Stimulated activated naive B cell treated with anti-CD40 and anti-IgM and Interleukin-4, amounts not matched to agents 10 μg/mL and 1 μg/mL and 100 μg/mL, for 72 hours (primary cell): ENCODE data around the gene CIT.
"Not testable (repeated sequence)": the region's sequence is repeated elsewhere in the genome, so short reads cannot be mapped to it uniquely, and the experiment has no call there.

Source experiments
- ATAC-seq, 2 donors: fragments of 150-1000 bp; cut with Tn5 transposase; replicated peaks; 2 replicates each; pipeline ENCODE4 v1.10.0; 2021; ENCODE audit warnings: moderate library complexity in 1 of 2
- DNase-seq: peaks from one replicate; pipeline ENCODE4 v3.0.0; 2021
- H3K27ac Mint-ChIP-seq: one replicate; pipeline ENCODE4 v1.8.0; 2022; ENCODE audit warnings: mild to moderate bottlenecking, mixed read lengths
- H3K27me3 Mint-ChIP-seq, 2 donors: one replicate each; pipeline ENCODE4 v1.8.0; 2022; ENCODE audit warnings: mixed read lengths in 2 of 2
- H3K36me3 Mint-ChIP-seq, 2 donors: one replicate each; pipeline ENCODE4 v1.8.0; 2022; ENCODE audit warnings: mixed read lengths in 2 of 2, mild to moderate bottlenecking in 1 of 2
- H3K4me1 Mint-ChIP-seq, 2 donors: one replicate each; pipeline ENCODE4 v1.8.0; 2022; ENCODE audit warnings: mixed read lengths in 2 of 2, mild to moderate bottlenecking in 1 of 2
- H3K4me3 Mint-ChIP-seq, 2 donors: one replicate each; pipeline ENCODE4 v1.8.0; 2022; ENCODE audit warnings: mild to moderate bottlenecking in 2 of 2, mixed read lengths in 2 of 2, moderate library complexity in 1 of 2
- H3K9me3 Mint-ChIP-seq, 2 donors: one replicate each; pipeline ENCODE4 v1.8.0; 2022; ENCODE audit warnings: mixed read lengths in 2 of 2, mild to moderate bottlenecking in 1 of 2

Gene CIT

GRCh38 chr12:119885549-119885948 is 8.4 kb upstream of the CIT start:
- ATAC-seq, result no peak
- H3K27me3 Mint-ChIP-seq, result peaks cover 29 to 31% of the 10 kb centered on the region in 2 donors
- no peaks in the 10 kb centered on the region for H3K36me3 Mint-ChIP-seq
- H3K27ac Mint-ChIP-seq, result no peak overlapping the region
- no peaks in the 10 kb centered on the region for H3K9me3 Mint-ChIP-seq
- DNase-seq, result no peak
- peaks cover 0 to 2% of the 10 kb centered on the region in 2 donors for H3K4me1 Mint-ChIP-seq
- no peak overlapping the region for H3K4me3 Mint-ChIP-seq

- not testable (repeated sequence) for H3K36me3 Mint-ChIP-seq, H3K9me3 Mint-ChIP-seq, H3K4me3 Mint-ChIP-seq, H3K27ac Mint-ChIP-seq, H3K4me1 Mint-ChIP-seq, DNase-seq, ATAC-seq
- H3K27me3 Mint-ChIP-seq, result peaks cover 29 to 31% of the 10 kb centered on the region in 2 donors
Observed at GRCh38 chr12:119883791-119884190, 6.7 kb upstream of the CIT start.

- no peak for DNase-seq
- Mint-ChIP-seq H3K4me1 (peaks cover 0 to 2% of the 10 kb centered on the region in 2 donors), H3K27ac (no peak overlapping the region), H3K4me3 (no peak overlapping the region), H3K27me3 (peaks cover 25 to 31% of the 10 kb centered on the region in 2 donors), H3K9me3 (no peaks in the 10 kb centered on the region), H3K36me3 (no peaks in the 10 kb centered on the region)
- no peak for ATAC-seq
Observed at GRCh38 chr12:119883237-119883636, 6.1 kb upstream of the CIT start.

GRCh38 chr12:119877639-119877948 is 474 bp upstream of the CIT start:
- H3K36me3 Mint-ChIP-seq, result no peaks in the 10 kb centered on the region
- peaks cover 11 to 15% of the 10 kb centered on the region in 2 donors for H3K4me1 Mint-ChIP-seq
- H3K27ac Mint-ChIP-seq, result no peak overlapping the region
- H3K4me3 Mint-ChIP-seq, result peak overlapping the region; percentile 90 to 94
- peak; percentile 66 to 73 for ATAC-seq
- DNase-seq, result no peak
- H3K9me3 Mint-ChIP-seq, result no peaks in the 10 kb centered on the region
- H3K27me3 Mint-ChIP-seq, result peaks cover 0 to 6% of the 10 kb centered on the region in 2 donors

GRCh38 chr12:119870457-119870856 is 6.7 kb downstream of the CIT start:
- H3K9me3 Mint-ChIP-seq, result no peaks in the 10 kb centered on the region
- H3K36me3 Mint-ChIP-seq, result peaks cover 0 to 1% of the 10 kb centered on the region in 2 donors

GRCh38 chr12:119869720-119870119 is 7.4 kb downstream of the CIT start:
- DNase-seq (no peak), ATAC-seq (no peak)
- Mint-ChIP-seq H3K4me3 (no peak overlapping the region), H3K9me3 (no peaks in the 10 kb centered on the region), H3K36me3 (peaks cover 0 to 1% of the 10 kb centered on the region in 2 donors), H3K4me1 (no peaks in the 10 kb centered on the region), H3K27me3 (no peaks in the 10 kb centered on the region), H3K27ac (no peak overlapping the region)

More at GRCh38 chr12:119870457-119870856, 6.7 kb downstream of the CIT start:
- no peak overlapping the region for H3K4me3 Mint-ChIP-seq
- no peaks in the 10 kb centered on the region for H3K27me3 Mint-ChIP-seq
- DNase-seq (no peak), ATAC-seq (no peak)
- no peaks in the 10 kb centered on the region for H3K4me1 Mint-ChIP-seq
- H3K27ac Mint-ChIP-seq, result no peak overlapping the region

GRCh38 chr12:119868992-119869391 is 8.1 kb downstream of the CIT start:
- ATAC-seq (no peak), DNase-seq (no peak)
- Mint-ChIP-seq H3K27me3 (no peaks in the 10 kb centered on the region), H3K9me3 (no peaks in the 10 kb centered on the region), H3K36me3 (peaks cover 0 to 1% of the 10 kb centered on the region in 2 donors), H3K27ac (no peak overlapping the region), H3K4me3 (no peak overlapping the region), H3K4me1 (no peaks in the 10 kb centered on the region)

- H3K9me3 Mint-ChIP-seq, result no peaks in the 10 kb centered on the region
- H3K4me1 Mint-ChIP-seq, result no peaks in the 10 kb centered on the region
- DNase-seq, result no peak
- H3K27ac Mint-ChIP-seq, result no peak overlapping the region
- no peak for ATAC-seq
- no peaks in the 10 kb centered on the region for H3K27me3 Mint-ChIP-seq
- H3K4me3 Mint-ChIP-seq, result no peak overlapping the region
- peaks cover 0 to 3% of the 10 kb centered on the region in 2 donors for H3K36me3 Mint-ChIP-seq
Observed at GRCh38 chr12:119864591-119864990, 12.5 kb downstream of the CIT start.

- Mint-ChIP-seq H3K4me1 (no peaks in the 10 kb centered on the region), H3K27me3 (no peaks in the 10 kb centered on the region), H3K27ac (no peak overlapping the region), H3K36me3 (peaks cover 2 to 4% of the 10 kb centered on the region in 2 donors), H3K9me3 (no peaks in the 10 kb centered on the region), H3K4me3 (no peak overlapping the region)
- no peak for ATAC-seq
- DNase-seq, result no peak
Observed at GRCh38 chr12:119859241-119859640, 17.9 kb downstream of the CIT start.

GRCh38 chr12:119857041-119857591 is 20.0 kb downstream of the CIT start:
- no peaks in the 10 kb centered on the region for H3K27me3 Mint-ChIP-seq
- H3K4me3 Mint-ChIP-seq, result no peak overlapping the region
- DNase-seq (no peak), ATAC-seq (no peak)
- no peaks in the 10 kb centered on the region for H3K4me1 Mint-ChIP-seq
- H3K36me3 Mint-ChIP-seq, result peaks cover 2 to 4% of the 10 kb centered on the region in 2 donors
- H3K9me3 Mint-ChIP-seq, result no peaks in the 10 kb centered on the region
- no peak overlapping the region for H3K27ac Mint-ChIP-seq

GRCh38 chr12:119850330-119850729 is 26.8 kb downstream of the CIT start:
- DNase-seq (no peak), ATAC-seq (no peak)
- Mint-ChIP-seq H3K9me3 (no peaks in the 10 kb centered on the region), H3K27ac (peak overlapping the region; percentile 10), H3K36me3 (peaks cover 0 to 5% of the 10 kb centered on the region in 2 donors), H3K27me3 (no peaks in the 10 kb centered on the region), H3K4me1 (no peaks in the 10 kb centered on the region), H3K4me3 (no peak overlapping the region)

GRCh38 chr12:119843100-119843499 is 34.0 kb downstream of the CIT start:
- Mint-ChIP-seq H3K4me1 (peaks cover 0 to 11% of the 10 kb centered on the region in 2 donors), H3K9me3 (peaks cover 6% of the 10 kb centered on the region in 2 donors), H3K4me3 (no peak overlapping the region), H3K27ac (no peak overlapping the region), H3K27me3 (no peaks in the 10 kb centered on the region), H3K36me3 (peaks cover 7 to 11% of the 10 kb centered on the region in 2 donors)
- DNase-seq (no peak), ATAC-seq (no peak)

- Mint-ChIP-seq H3K36me3 (peaks cover 7 to 11% of the 10 kb centered on the region in 2 donors), H3K4me3 (no peak overlapping the region), H3K27me3 (no peaks in the 10 kb centered on the region), H3K9me3 (peaks cover 6% of the 10 kb centered on the region in 2 donors), H3K4me1 (peaks cover 0 to 11% of the 10 kb centered on the region in 2 donors), H3K27ac (no peak overlapping the region)
- DNase-seq (no peak), ATAC-seq (no peak)
Observed at GRCh38 chr12:119842380-119842779, 34.7 kb downstream of the CIT start.

- ATAC-seq (no peak), DNase-seq (no peak)
- Mint-ChIP-seq H3K4me3 (no peak overlapping the region), H3K4me1 (peaks cover 0 to 15% of the 10 kb centered on the region in 2 donors), H3K27ac (no peak overlapping the region), H3K9me3 (peaks cover 6% of the 10 kb centered on the region in 2 donors), H3K36me3 (peaks cover 7 to 11% of the 10 kb centered on the region in 2 donors), H3K27me3 (no peaks in the 10 kb centered on the region)
Observed at GRCh38 chr12:119841433-119842210, 35.5 kb downstream of the CIT start.

- H3K9me3 Mint-ChIP-seq, result peaks cover 6% of the 10 kb centered on the region in 2 donors
- DNase-seq, result no peak
- no peak for ATAC-seq
- H3K4me3 Mint-ChIP-seq, result no peak overlapping the region
- no peak overlapping the region for H3K27ac Mint-ChIP-seq
- peaks cover 7 to 11% of the 10 kb centered on the region in 2 donors for H3K36me3 Mint-ChIP-seq
- H3K4me1 Mint-ChIP-seq, result peaks cover 0 to 15% of the 10 kb centered on the region in 2 donors
- no peaks in the 10 kb centered on the region for H3K27me3 Mint-ChIP-seq
Observed at GRCh38 chr12:119840582-119840981, 36.5 kb downstream of the CIT start.
